CD14-positive monocyte (primary cell): Measurements from ENCODE around the gene UBR3. TPM values are rescaled to one million over a fixed set of nuclear protein-coding genes. Genes with fewer than 3 reads are reported as not detected.

ENCODE experiments used
- DNase-seq, 3 donors: peaks; one replicate each; pipeline ENCODE4 v3.0.0-alpha.2; 2011 to 2022
- H2AFZ ChIP-seq: 2 replicates; pipeline ENCODE4 v1.6.0; 2012; ENCODE audit warnings: mild to moderate bottlenecking, low read depth, low read length, inconsistent platforms; ENCODE audit not compliant: insufficient read depth, poor library complexity, severe bottlenecking
- H3K27ac ChIP-seq, 2 donors: 1 replicate in 1 of 2; 2 replicates in 1 of 2; pipeline ENCODE4 v1.5.1; 2012 to 2013; ENCODE audit warnings: low read length in 2 of 2, control low read depth in 1 of 2, inconsistent platforms in 1 of 2, low read depth in 1 of 2, mild to moderate bottlenecking in 1 of 2
- H3K27me3 ChIP-seq, 2 donors: one replicate each; pipeline versions ENCODE4 v1.6.0 to v1.6.1; 2011 to 2013; ENCODE audit warnings: low read length in 2 of 2; ENCODE audit not compliant: control insufficient read depth in 2 of 2, insufficient read depth in 2 of 2
- H3K36me3 ChIP-seq, 2 donors: replicated peaks in 1 of 2; 1 replicate in 1 of 2; 2 replicates in 1 of 2; pipeline versions ENCODE4 v1.5.1 to v1.6.1; 2012 to 2013; ENCODE audit warnings: low read length in 2 of 2, control low read depth in 1 of 2, inconsistent platforms in 1 of 2, mild to moderate bottlenecking in 1 of 2; ENCODE audit not compliant: insufficient read depth in 2 of 2, control insufficient read depth in 1 of 2
- H3K4me1 ChIP-seq, 2 donors: 1 replicate in 1 of 2; 2 replicates in 1 of 2; pipeline versions ENCODE4 v1.5.1 to v1.6.1; 2012 to 2013; ENCODE audit warnings: low read length in 2 of 2, control low read depth in 1 of 2, inconsistent platforms in 1 of 2, mild to moderate bottlenecking in 1 of 2, moderate library complexity in 1 of 2; ENCODE audit not compliant: insufficient read depth in 2 of 2, control insufficient read depth in 1 of 2
- H3K4me2 ChIP-seq: replicated peaks from 2 replicates; pipeline ENCODE3; 2012; ENCODE audit warnings: low read length, moderate library complexity, mild to moderate bottlenecking; ENCODE audit not compliant: poor library complexity, severe bottlenecking; ENCODE audit errors: extremely low read depth
- H3K4me3 ChIP-seq, 3 experiments: fragments of 200-600 bp in 1 of 3; sonication (generic) in 1 of 3; replicated peaks in 1 of 3; 1 replicate in 2 of 3; 2 replicates in 1 of 3; pipeline ENCODE4 v1.5.1; 2011 to 2013; ENCODE audit warnings: low read length in 3 of 3, mild to moderate bottlenecking in 3 of 3, control low read depth in 2 of 3, low read depth in 2 of 3, inconsistent platforms in 1 of 3, moderate library complexity in 1 of 3
- H3K79me2 ChIP-seq: 2 replicates; pipeline ENCODE4 v1.6.0; 2012; ENCODE audit warnings: mild to moderate bottlenecking, control low read depth, inconsistent platforms, low read length, moderate library complexity; ENCODE audit not compliant: insufficient read depth
- H3K9ac ChIP-seq: 2 replicates; pipeline ENCODE4 v1.6.0; 2017; ENCODE audit warnings: low read length, mild to moderate bottlenecking; ENCODE audit not compliant: insufficient read depth, poor library complexity, severe bottlenecking
- H3K9me3 ChIP-seq, 2 donors: replicated peaks in 1 of 2; 1 replicate in 1 of 2; 2 replicates in 1 of 2; pipeline versions ENCODE4 v1.5.1 to v1.6.1; 2012 to 2013; ENCODE audit warnings: low read length in 2 of 2, control low read depth in 1 of 2; ENCODE audit not compliant: control insufficient read depth in 1 of 2, insufficient read depth in 1 of 2
- H4K20me1 ChIP-seq: 2 replicates; pipeline ENCODE4 v1.6.0; 2012; ENCODE audit warnings: mild to moderate bottlenecking, low read length, control low read depth, moderate library complexity; ENCODE audit not compliant: insufficient read depth
- H3K27ac Mint-ChIP-seq, 7 donors: one replicate each; pipeline ENCODE4 v1.8.0; 2020; ENCODE audit warnings: mild to moderate bottlenecking in 7 of 7, mixed read lengths in 7 of 7, moderate library complexity in 6 of 7, inconsistent platforms in 2 of 7
- H3K27me3 Mint-ChIP-seq, 3 donors: one replicate each; pipeline ENCODE4 v1.8.0; 2021 to 2022; ENCODE audit warnings: low read depth in 3 of 3, mild to moderate bottlenecking in 3 of 3, mixed read lengths in 3 of 3, moderate library complexity in 3 of 3, inconsistent platforms in 1 of 3
- H3K36me3 Mint-ChIP-seq, 2 donors: one replicate each; pipeline ENCODE4 v1.8.0; 2020; ENCODE audit warnings: mixed read lengths in 2 of 2, inconsistent platforms in 1 of 2, mild to moderate bottlenecking in 1 of 2
- H3K4me1 Mint-ChIP-seq: one replicate; pipeline ENCODE4 v1.8.0; 2020; ENCODE audit warnings: mild to moderate bottlenecking, mixed read lengths
- H3K4me3 Mint-ChIP-seq, 2 donors: one replicate each; pipeline ENCODE4 v1.8.0; 2020; ENCODE audit warnings: mild to moderate bottlenecking in 2 of 2, mixed read lengths in 2 of 2, moderate library complexity in 1 of 2
- H3K9me3 Mint-ChIP-seq, 7 donors: one replicate each; pipeline ENCODE4 v1.8.0; 2020 to 2022; ENCODE audit warnings: mixed read lengths in 7 of 7, mild to moderate bottlenecking in 6 of 7, moderate library complexity in 6 of 7, inconsistent platforms in 2 of 7
- WGBS: methylation state at CpG from one replicate; pipeline ENCODE4 v1.1.5; 2013; ENCODE audit warnings: missing lambda C conversion rate; ENCODE audit not compliant: insufficient coverage; 5-methylcytosine and 5-hydroxymethylcytosine counted together
- intact Hi-C, 2 donors: fragments of 100-400 bp; cut with micrococcal nuclease; formaldehyde crosslinking; loops; one replicate each; pipeline versions ENCODE4 v1.15.0 to v1.15.1; 2023
- polyA plus RNA-seq, 3 donors: library from polyadenylated mRNA; depleted of rRNA in 1 of 3; unstranded in 2 of 3; stranded (reverse) in 1 of 3; fragments of 300-500 nt in 2 of 3; fragments of >200 nt in 1 of 3; fragmentation: Illumina TruSeq in 2 of 3; gene quantifications; 1 replicate in 2 of 3; 2 replicates in 1 of 3; pipeline ENCODE4 v1.2.3, GENCODE V29; 2012 to 2021
- TF ChIP-seq, protein P1 (sequence below): fragments of 200-600 bp; IDR thresholded peaks from one replicate; pipeline ENCODE4 v1.8.0; 2022; ENCODE audit warnings: antibody characterized with exemption, mild to moderate bottlenecking

Gene UBR3
- polyA plus RNA-seq, 3 donors: 4.3 to 10.7 (median 4.7) TPM

DNA sequence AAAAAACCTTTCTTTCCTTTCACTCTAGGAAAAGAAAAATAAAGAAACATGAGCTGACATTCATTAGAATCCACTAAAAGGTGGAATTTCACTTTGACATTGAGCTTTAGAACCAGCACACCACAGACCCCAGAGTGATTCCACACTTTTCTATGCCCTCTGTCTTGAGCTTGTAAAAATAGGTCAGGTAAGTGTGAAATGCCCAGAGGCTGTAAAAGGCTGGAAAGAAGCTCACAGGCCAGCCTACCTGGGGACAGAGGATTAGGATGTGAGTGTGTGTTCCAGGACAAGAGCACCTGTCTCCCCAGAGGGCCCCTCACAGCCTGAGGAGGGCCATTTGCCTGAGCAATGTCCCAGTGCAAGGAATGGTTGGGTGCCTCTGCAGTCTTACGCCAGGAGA is 294.4 kb downstream of the UBR3 start:
- Histone ChIP-seq H3K4me3 (no peak overlapping the region), H3K36me3 (no peaks in the 10 kb centered on the region), H3K4me2 (no peak overlapping the region), H3K27me3 (no peaks in the 10 kb centered on the region), H4K20me1 (no peaks in the 10 kb centered on the region), H3K9me3 (peaks cover 0 to 9% of the 10 kb centered on the region in 2 donors), H3K27ac (no peak overlapping the region), H3K4me1 (no peaks in the 10 kb centered on the region), H2AFZ (no peak overlapping the region), H3K79me2 (no peaks in the 10 kb centered on the region), H3K9ac (no peak overlapping the region)
- no peak for DNase-seq
- intact Hi-C loops: no loop called here
- no peaks in the 10 kb centered on the region for H3K4me1 Mint-ChIP-seq
- H3K9me3 Mint-ChIP-seq: peaks cover 2 to 29% (median 9%) of the 10 kb centered on the region in 7 donors
- H3K27me3 Mint-ChIP-seq: peaks cover 5 to 6% (median 6%) of the 10 kb centered on the region in 3 donors
- TF ChIP-seq, protein P1, sequence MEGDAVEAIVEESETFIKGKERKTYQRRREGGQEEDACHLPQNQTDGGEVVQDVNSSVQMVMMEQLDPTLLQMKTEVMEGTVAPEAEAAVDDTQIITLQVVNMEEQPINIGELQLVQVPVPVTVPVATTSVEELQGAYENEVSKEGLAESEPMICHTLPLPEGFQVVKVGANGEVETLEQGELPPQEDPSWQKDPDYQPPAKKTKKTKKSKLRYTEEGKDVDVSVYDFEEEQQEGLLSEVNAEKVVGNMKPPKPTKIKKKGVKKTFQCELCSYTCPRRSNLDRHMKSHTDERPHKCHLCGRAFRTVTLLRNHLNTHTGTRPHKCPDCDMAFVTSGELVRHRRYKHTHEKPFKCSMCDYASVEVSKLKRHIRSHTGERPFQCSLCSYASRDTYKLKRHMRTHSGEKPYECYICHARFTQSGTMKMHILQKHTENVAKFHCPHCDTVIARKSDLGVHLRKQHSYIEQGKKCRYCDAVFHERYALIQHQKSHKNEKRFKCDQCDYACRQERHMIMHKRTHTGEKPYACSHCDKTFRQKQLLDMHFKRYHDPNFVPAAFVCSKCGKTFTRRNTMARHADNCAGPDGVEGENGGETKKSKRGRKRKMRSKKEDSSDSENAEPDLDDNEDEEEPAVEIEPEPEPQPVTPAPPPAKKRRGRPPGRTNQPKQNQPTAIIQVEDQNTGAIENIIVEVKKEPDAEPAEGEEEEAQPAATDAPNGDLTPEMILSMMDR: no peak
- WGBS: no CpG with 5 or more reads among the region's 1 CpG
- no peak overlapping the region for H3K27ac Mint-ChIP-seq
- no peak overlapping the region for H3K4me3 Mint-ChIP-seq
- no peaks in the 10 kb centered on the region for H3K36me3 Mint-ChIP-seq

DNA sequence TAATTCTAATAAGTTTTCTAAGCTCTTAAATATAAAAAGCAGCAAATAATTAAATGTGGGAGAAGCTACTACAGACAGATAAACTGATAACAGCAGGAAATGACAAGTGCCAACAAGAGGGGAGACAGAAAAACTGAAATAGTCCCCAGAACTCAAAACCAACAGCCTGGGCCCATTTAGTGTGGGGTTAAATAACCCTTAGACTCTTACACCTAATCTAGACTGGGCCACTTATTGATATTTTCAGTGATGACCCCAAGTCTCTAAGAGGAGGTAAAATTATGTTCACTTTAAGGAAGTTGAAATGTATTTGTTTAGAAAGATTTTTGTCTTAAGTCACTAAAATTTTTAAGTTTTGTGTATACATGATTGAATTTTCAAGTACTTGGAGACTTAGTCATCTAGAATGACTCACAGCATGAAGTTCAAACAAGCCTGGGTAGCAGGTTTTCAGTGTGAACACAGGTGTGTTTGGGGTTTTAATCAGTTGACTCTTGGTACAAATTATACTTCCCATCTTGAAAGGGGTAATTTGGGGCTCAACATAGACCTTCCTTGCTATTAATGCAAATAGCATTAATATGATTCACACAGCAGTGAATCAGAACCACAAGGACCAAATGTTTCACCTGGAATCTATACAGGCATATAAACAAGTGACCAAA is 295.8 kb downstream of the UBR3 start:
- H3K4me2 ChIP-seq: no peak overlapping the region
- H2AFZ ChIP-seq: no peak overlapping the region
- no peaks in the 10 kb centered on the region for H3K79me2 ChIP-seq

More for the DNA sequence above, 295.8 kb downstream of the UBR3 start:
- TF ChIP-seq, protein P1: no peak
- H3K36me3 ChIP-seq: no peaks in the 10 kb centered on the region
- H3K4me3 ChIP-seq: no peak overlapping the region
- H3K4me1 ChIP-seq: no peaks in the 10 kb centered on the region
- Mint-ChIP-seq H3K4me1 (no peaks in the 10 kb centered on the region), H3K27ac (no peak overlapping the region), H3K27me3 (peaks cover 5 to 8% (median 6%) of the 10 kb centered on the region in 3 donors), H3K36me3 (no peaks in the 10 kb centered on the region), H3K9me3 (peaks cover 0 to 28% (median 8%) of the 10 kb centered on the region in 7 donors), H3K4me3 (no peak overlapping the region)
- no peak overlapping the region for H3K27ac ChIP-seq
- intact Hi-C loops: no loop called here
- H3K27me3 ChIP-seq: no peaks in the 10 kb centered on the region
- H4K20me1 ChIP-seq: no peaks in the 10 kb centered on the region
- no peak overlapping the region for H3K9ac ChIP-seq
- H3K9me3 ChIP-seq: peaks cover 0 to 9% of the 10 kb centered on the region in 2 donors
- DNase-seq: no peak
